ENCODE data around the gene SEPTIN5. TPM values are rescaled to one million over a fixed set of nuclear protein-coding genes. Genes with fewer than 3 reads are reported as not detected.

SEPTIN5 gene
- total and polyA plus RNA-seq, 2 experiments from 2014 or later = 4.3 to 17.2 TPM

- no peaks in the 10 kb centered on the region for H3K79me2 ChIP-seq (replicated peaks; ENCODE audit: insufficient read depth)
- no peaks in the 10 kb centered on the region for H3F3A ChIP-seq (replicated peaks; ENCODE audit: low read depth)
- no peak overlapping the region for H3K4me3 ChIP-seq
- TF ChIP-seq POLR2AphosphoS5 (IDR thresholded peaks at IDR 0.05; ENCODE audit: low read depth) (no peak), EZH2phosphoT487 (IDR thresholded peaks at IDR 0.05; ENCODE audit: unreplicated experiment) (no peak), CTCF (conservative IDR thresholded peaks at IDR 0.05; ENCODE audit: low read depth in 2 of 2) (no peak), STAT1 (IDR thresholded peaks at IDR 0.05; ENCODE audit: unreplicated experiment) (no peak), NANOG (IDR thresholded peaks at IDR 0.05; ENCODE audit: borderline replicate concordance) (no peak), JUNB (IDR thresholded peaks at IDR 0.05; ENCODE audit: unreplicated experiment) (no peak), ETS1 (IDR thresholded peaks at IDR 0.05) (no peak), ZNF114 (CRISPR knock-in tag; IDR thresholded peaks at IDR 0.05) (no peak), CREB1 (CRISPR knock-in tag; IDR thresholded peaks at IDR 0.05; ENCODE audit: low read depth) (no peak), REST (IDR thresholded peaks at IDR 0.05; ENCODE audit: unreplicated experiment) (no peak), ZNF331 (CRISPR knock-in tag; IDR thresholded peaks at IDR 0.05; ENCODE audit: low read depth) (no peak), ZNF462 (CRISPR knock-in tag; IDR thresholded peaks at IDR 0.05) (no peak), EZH2 (IDR thresholded peaks at IDR 0.05; ENCODE audit: low read depth, unreplicated experiment) (no peak)
- no peak overlapping the region for H3K27ac ChIP-seq (ENCODE audit: low read depth)
- H3K36me3 ChIP-seq (ENCODE audit: insufficient read depth) = no peaks in the 10 kb centered on the region
- no peaks in the 10 kb centered on the region for H3K9me2 ChIP-seq (ENCODE audit: insufficient read depth)
- Mint-ChIP-seq H3K4me3 (no peak overlapping the region), H3K9me3 (peaks cover 3% of the 10 kb centered on the region; the same call in 1 of the 3 replicates), H3K27me3 (ENCODE audit: insufficient read depth, low read depth, poor library complexity) (peaks cover 54% of the 10 kb centered on the region), H3K4me1 (peaks cover 8% of the 10 kb centered on the region), H3K36me3 (ENCODE audit: low read depth) (peaks cover 11% of the 10 kb centered on the region; the same call in 2 of the 3 replicates), H3K27ac (no peak overlapping the region)
- H3K4me1 ChIP-seq (ENCODE audit: insufficient read depth) = peaks cover 4% of the 10 kb centered on the region; the same call in 1 of the 2 replicates
- no peak for DNase-seq (ENCODE audit: low spot score)
- H3K27me3 ChIP-seq (ENCODE audit: insufficient read depth) = peaks cover 79% of the 10 kb centered on the region
- H2AFZ ChIP-seq = no peak overlapping the region
- H3K4me2 ChIP-seq = no peak overlapping the region
- ATAC-seq = no peak
- H4K20me1 ChIP-seq (replicated peaks; ENCODE audit: insufficient read depth) = peaks cover 6% of the 10 kb centered on the region
Measured at GRCh38 chr22:19716041-19716828, 1.9 kb downstream of the SEPTIN5 start.
